SKM-1 treated with dmso at 0.1 percent for 144 hours (cell line): ENCODE measurements around the gene CWF19L2.
"Not testable (repeated sequence)": the region's sequence is repeated elsewhere in the genome, so short reads cannot be mapped to it uniquely, and the experiment has no call there.

Source experiments
- DNase-seq: peaks from one replicate; lab custom pipeline; 2025; ENCODE audit not compliant: unreplicated experiment; lab: John Stamatoyannopoulos, UW

CWF19L2 gene

DNA sequence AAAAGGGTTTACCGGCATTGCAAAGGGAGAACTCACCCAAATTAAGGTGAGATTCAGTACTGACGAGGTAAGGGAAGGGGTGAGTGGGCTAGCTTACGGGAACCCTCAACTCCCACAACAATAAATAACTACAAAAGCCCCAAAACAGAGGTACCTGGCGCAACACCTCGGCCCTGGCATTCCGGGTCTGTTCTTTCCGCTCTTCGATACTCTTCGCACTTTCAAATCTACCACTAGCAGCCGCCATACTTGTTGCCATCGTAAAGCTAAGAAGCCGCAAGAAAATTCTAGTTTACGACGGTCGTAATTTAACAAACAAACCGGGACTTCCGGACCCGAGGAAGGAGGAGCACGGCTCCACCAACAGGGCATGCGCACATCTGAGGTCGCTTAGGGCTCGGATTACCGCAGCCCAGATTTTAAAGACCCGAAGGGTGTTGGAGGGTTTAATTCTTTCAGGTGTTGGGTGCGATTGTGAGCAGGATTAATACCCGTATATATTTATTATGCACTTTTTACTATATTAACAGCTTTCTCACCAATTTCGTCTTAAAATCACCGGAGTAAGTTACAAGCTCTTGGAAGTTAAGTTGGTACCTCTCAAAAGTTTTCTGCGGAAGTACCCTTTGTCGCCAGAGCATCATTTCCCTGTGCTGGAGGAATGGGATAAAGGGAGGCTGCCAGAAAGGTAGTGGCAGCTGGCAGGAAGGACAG is at the start of gene CWF19L2:
Gene CWF19L2 (minus strand): TSS at position 268 of the 714 bp plus-strand sequence. CDS start 9 bp downstream, at position 259.
- DNase-seq, result peak; percentile 94

DNA sequence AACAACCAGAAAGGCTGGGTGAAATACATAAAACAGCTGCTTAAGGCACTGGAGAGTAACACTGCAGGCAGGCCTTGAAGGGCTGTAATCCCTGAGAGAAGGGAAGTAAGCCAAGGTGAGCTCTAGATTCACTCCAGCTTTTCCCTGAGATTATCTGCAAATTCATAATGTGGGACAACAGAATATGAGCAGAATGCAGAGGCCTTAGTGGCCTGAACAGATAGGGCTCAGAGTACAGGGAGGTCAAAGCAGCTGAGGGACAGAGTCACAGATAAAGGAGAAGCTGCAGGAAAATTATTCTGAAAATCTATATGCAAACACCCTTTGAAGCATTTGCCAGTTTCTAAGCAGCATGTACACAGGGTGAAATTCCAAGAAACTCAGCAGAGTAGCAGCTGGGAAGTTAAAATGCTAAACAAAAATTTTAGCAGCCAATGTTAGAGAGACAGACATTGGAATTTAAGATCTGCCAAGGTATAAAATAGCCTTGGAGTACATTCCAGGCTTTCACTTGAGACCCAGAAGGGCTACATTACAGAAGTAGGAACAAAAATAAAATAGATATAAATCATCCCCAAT is 48.1 kb upstream of the CWF19L2 start:
- no peak for DNase-seq

DNA sequence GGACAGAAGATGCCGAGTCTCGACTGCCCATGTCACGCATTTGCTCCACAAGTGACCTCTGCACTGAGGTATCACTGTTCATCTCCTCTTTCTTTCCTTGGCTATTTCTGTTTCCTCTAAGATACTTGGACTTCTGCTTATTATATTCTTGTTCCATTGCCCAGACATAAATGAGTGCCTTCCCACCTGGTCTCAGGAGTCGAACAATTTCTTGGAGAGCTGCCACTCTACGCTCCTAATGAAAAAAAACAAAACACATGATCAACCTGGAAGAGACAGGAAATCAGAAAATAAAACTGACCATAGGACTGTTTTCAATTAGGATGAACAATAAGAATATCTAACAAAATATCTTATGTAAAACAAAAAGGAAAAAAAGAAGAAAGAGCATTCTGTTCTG is 47.4 kb upstream of the CWF19L2 start:
- DNase-seq, result no peak

DNA sequence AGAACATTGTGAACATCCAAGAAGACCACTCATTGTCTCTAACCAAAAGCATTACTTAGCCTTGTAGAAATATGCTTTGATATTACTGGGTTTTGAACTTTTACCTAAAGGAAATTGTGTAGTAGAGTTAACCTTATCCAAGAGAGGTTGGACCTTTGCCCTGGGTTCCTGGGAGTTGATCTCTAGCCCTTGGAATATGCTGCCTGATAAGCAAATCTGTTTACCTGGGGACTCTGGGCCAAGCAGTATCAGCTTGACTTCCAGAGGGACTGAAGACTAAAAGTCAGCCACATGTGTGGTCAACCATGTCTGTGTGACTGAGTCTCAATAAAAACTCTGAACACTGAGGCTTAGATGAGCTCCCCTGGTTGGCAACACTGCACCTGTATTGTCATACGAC is 44.1 kb upstream of the CWF19L2 start:
- no peak for DNase-seq

DNA sequence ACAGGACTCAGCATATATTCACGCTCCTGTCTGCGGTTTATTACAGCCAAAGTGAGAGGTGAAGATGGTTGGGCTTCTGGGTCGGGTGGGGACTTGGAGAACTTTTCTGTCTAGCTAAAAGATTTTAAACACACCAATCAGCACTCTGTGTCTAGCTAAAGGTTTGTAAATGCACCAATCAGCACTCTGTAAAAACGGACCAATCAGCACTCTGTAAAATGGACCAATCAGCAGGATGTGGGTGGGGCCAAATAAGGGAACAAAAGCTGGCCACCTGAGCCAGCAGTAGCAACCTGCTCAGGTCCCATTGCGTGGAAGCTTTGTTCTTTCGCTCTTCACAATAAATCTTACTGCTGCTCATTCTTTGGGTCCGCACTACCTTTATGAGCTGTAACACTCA is 39.7 kb upstream of the CWF19L2 start:
- not testable (repeated sequence) for DNase-seq

DNA sequence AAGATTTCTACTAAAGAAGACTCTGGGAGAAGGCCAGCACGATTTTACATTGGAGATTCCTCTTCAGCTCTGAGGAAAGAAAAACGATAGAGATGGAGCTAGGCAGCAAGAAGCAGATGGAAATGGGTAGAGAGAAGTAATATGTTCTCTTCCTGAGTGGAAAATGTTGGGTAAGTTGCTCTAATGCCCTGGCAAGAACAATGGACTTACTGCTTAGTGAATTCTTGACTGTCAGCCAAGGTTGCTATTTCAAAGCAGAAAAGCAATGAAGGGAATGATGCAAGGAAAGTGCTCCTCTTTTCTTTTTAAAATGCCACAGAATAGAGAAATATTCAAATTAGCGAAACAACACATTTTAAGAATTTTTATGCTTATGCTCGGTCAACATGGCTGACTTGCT is 38.4 kb upstream of the CWF19L2 start:
- DNase-seq, result no peak

DNA sequence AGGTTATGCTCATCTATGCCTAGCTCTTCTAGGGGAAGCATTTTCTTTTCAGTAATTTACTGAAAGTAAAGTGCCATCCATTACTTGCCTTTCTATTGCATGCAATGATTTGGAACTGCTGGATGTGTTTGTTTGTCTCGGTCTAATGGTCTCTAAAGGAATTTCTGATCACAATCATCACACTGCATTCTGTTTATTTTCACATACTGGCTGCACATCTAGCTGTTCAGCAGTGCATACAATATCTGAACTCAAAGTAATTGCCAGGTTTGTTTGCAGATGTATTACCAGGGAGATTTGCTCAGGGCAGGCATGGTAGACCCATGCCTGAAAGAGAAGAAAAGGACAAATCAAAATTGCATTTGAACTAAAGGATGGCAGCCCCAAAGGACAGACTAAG is 36.4 kb upstream of the CWF19L2 start:
- no peak for DNase-seq

DNA sequence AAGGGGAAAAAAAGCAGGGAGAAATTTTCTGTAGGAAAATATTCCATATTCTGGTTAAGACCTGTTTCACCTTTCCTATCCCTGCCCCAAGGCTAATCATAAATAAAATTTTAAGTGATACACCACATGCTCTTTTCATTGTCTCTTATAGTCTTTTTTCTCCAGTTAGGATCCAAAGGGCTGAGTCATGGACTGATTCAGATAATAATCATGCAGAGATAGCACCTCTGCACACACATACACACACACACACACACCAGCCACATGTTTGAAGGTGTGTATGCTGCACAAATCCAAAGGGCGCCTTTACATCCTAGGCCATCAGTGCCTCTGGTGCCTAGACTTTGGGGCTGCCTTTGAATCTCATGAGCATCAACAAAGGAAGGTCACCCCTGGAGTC is 35.5 kb upstream of the CWF19L2 start:
- DNase-seq, result no peak

DNA sequence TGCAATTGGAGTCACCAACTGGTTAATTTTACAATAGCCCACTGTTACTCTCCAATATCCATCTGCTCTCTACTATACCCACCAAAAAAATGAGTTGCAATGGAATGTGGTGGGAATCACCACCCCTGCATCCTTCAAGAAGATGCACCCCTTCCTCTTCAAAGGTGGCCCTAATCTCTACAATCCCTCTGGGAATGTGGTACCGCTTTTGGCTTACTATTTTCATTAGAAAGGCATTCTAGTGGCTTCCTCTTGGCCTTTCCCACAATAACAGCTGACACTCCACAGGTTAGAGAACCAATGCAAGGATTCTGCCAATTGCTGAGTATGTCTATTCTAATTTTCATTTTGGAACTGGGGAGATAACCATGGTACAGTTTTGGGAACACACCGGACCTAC is 33.2 kb upstream of the CWF19L2 start:
- DNase-seq, result no peak

DNA sequence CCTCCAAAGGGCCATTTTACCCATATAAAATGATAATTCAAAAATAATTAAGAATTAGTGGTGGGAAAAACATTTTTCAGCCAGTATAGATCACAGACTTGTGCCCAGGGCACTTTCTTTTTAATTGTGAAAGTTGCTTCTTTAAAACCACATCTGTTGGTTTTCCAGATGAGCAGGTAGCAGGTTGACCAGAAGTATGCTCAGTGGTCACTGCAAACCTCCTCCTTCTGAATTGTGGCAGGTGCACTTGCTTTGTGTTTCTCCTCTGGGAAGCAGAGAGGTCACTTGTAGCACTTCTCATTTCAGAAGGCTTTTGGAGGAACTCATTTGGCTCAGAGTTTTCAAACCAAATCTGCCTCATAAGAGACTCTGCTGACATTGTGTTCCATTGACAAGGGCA is 24.6 kb upstream of the CWF19L2 start:
- DNase-seq, result no peak

DNA sequence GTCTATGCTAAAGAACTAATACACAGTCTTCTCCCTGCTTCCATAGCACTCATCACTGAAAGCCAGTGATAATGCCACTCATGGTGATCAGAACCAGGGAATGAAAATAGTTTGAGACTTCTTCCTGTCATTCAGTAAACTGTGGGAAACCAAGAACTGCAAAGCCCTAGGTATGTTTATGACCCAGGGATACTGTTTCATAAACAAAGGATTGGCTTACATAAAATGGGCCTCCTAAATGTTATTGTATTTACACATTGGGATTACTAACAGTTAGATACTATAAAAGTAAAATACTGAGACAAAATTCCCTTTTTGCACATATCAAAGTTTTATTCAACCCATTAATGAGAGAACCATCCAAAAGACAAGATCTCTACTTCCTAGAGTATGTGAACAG is 21.3 kb upstream of the CWF19L2 start:
- DNase-seq, result no peak

DNA sequence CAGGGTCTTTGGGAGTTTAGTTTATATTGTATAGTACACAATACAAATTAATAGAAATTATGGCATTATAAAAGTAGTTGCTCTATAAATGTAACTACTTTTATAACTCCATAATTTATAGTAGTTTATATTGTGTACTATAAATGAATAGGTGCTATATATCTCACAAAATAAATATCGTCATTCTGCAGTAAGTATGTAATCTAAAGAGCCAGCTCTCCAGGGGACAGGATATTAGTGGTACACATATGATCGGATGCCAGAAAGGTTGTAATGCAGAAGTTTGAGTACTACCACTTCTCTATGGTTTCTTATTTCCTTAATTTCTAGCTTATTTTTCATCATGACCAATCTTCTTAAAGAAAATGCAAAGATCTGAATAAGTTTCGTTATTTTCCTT is 20.2 kb upstream of the CWF19L2 start:
- DNase-seq, result no peak

DNA sequence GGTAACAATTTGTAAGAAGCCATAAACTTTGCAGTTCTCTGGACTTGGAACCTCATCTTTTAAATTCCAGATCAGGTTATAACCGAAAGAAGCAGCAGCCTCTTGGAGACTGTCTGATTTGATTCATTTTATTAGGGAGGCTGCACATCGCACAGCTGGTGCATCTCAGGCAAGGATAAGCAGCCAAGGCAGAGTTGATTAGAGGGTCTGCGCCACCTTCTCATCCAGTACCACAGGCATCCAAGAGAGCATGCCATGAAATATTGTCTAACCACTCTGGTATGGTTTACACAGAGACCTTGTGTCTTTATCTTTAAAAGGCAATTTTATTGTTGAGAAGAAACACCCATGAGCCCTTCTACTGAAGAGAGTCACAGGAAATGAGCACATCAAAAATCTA is 16.2 kb upstream of the CWF19L2 start:
- no peak for DNase-seq

DNA sequence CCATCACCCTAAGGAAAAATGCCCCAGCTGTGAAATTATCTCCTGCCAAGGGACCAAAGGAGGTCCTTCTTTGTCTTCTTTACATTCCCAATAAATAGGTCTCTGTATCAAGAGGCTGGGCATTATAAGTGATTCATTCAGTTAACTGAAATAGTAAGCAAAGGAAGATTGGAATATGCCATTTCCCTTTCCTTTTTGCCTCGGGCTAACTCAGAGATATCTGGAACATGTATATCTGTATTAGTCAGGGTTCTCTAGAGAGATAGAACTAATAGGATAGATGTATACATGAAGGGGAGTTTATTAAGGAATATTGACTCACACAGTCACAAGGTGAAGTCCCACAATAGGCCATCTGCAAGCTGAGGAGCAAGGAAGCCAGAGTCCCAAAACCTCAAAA is 15.3 kb upstream of the CWF19L2 start:
- no peak for DNase-seq

DNA sequence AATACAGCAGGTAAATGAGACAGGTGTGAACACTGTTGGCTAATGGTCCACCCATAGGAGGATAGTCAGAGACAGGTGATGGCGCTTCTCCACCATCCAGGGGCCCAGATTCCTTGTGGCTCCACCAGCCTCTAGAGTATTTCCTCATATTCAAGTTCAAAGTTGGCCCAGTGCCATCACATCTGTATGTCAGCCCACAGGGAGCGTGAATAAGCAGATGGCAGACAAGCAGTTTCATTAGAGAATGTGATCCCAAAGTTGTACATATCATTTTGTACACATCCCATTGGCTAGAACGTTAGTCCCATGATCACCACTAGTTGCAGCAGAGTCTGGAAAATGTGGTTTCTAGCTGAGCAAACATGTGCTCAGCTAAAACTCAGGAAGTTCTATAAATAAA is 11.0 kb upstream of the CWF19L2 start:
- DNase-seq, result no peak

DNA sequence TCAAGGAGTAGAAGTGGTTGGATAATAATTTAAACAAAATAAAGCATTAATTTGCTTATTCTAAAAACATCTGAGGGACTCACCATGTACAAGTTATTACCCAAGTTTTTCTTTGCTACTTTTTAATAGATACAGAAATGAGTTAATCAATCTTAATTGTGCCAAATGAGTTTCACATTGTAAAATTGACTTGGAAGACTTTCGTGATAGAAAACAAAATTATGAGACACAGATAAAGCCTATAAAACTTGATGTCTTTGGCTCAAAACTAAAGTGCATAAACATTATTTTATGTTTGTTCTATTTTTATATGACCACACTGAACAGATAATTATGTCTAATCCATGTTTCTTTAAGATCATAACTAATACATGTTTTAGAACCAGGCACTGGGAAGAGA is 10.1 kb upstream of the CWF19L2 start:
- no peak for DNase-seq

DNA sequence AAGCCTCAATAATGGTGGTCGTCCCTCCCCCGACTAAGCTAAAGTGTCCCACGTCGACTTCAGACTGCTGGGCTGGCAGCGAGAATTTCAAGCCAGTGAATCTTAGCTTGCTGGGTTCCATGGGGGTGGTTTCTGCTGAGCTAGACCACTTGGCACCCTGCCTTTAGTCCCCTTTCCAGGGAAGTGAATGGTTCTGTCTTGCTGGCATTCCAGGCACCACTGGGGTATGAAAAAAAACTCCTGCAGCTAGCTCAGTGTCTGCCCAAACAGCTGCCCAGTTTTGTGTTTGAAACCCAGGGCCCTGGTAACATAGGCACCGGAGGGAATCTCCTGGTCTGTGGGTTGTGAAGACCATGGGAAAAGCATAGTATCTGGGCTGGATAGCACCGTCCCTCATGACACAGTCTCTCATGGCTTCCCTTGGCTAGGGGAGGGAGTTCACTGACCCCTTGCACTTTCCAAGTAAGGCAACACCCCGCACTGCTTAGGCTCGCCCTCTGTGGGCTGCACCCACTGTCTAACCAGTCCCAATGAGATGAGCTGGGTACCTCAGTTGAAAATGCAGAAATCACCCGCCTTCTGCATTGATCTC is 8.7 kb upstream of the CWF19L2 start:
- DNase-seq, result not testable (repeated sequence)

DNA sequence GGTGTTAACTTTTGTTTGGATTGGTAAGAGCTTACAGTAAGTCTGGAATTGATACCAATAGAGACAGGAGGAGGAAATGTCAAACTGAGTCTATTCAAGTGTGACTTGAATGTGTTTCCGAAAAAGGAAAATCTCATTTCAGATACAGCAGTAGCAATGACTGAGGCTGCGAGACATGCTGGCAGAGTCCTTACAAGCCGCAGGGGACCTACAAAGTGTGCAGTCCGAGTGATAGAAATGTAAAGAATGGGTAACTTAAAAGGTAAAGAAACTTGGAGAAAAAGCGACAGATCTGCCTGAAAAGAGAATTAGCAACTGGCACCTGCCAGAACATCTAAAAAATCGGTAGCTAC is 444 bp downstream of the CWF19L2 start:
- DNase-seq, result no peak

DNA sequence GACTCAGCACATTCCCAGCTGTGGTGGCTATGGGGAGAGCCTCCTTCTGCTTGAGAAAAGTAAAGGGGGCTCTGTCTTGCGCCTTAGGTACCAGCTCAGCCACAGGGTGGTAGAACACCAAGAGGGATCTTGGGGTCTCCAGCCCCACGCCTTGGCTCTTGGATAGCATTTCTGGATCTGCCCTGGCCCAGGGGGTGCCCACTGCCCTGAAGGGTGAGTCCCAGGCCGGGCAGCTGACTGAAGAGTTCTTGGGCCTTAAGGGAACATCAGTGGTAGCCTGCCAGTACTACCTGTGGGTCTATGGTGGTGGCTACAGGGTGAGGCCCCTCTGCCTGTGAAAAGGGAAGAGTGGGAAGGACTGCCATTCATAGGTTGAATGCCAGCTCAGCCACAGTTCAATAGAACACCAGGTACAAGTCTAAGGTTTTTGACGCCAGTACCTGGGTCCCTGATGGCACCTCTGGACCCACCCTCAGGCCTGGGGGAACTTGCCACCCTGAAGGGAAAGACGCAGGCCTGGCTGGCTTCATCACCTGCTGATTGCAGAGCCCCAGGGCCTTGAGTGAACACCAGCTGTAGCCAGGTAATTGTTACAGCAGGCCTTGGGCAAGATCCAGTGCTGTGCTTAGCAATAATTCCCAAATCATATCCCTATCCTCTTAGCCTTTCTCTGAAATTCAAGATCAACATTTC is 3.9 kb downstream of the CWF19L2 start:
- no peak for DNase-seq

DNA sequence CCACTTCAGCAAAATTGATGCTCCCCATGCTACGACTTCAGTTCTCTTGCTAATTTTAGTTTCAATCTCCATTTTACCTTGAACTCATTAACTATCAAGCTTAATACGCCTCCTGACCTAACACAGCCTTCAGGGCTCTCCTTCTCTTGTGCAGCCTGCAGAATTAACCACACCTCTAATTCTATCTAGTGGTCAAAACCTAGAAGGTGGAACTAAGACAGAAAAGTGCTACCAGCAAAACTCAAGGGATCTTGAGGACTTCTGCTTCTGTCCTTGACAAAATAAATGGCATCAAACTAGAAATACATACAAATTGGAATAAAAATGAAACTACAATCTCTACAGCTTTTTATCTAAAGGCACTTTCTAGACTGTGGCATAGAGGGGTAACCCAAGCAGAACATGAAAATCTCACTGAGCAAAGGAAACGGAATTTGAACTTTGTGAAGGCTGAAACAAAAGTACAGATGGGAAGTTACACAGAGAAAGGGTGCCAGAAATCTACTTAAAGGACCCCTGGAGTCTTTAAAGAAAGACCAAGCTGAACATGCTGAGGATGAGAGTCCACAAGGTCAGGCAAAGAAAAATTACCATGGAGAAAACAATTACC is 10.7 kb downstream of the CWF19L2 start:
- no peak for DNase-seq

DNA sequence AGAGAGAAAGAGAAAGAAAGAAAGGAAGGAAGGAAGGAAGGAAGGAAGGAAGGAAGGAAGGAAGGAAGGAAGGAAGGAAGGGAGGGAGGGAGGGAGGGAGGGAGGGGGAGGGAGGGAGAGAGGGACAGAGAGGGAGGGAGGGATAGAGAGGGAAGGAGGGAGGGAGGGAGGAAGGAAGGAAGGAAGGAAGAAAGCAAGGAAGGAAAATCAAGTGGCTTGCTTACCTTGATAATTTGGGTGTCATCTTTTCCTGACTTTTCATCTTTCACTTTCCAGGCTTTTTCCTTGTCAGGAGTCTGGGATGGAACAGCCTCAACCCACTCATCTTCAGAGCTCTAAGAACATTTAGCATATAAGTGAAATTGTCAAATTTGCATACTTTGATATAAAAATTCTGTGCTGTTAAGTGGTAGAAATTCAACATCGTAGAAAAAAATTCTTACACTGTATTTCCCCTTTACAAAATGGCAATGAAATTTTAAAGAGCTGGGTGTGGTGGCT is 14.9 kb downstream of the CWF19L2 start:
- no peak for DNase-seq
